OCI-LY1 (cell line): ENCODE results near the gene COL25A1.

ENCODE experiments used
- H2AFZ ChIP-seq: fragments of 200-600 bp; sonication (generic), shearing (Covaris generic); 2 replicates; pipeline ENCODE4 v1.6.0; 2014; ENCODE audit warnings: antibody characterized with exemption, mild to moderate bottlenecking, low read length
- H3F3A ChIP-seq: fragments of 200-600 bp; sonication (generic), shearing (Covaris generic); 2 replicates; pipeline ENCODE4 v1.6.0; 2014; ENCODE audit warnings: mild to moderate bottlenecking, antibody characterized with exemption, low read length, moderate library complexity; ENCODE audit not compliant: insufficient read depth
- H3K27ac ChIP-seq: fragments of 200-600 bp; sonication (generic); 2 replicates; pipeline ENCODE4 v1.5.1; 2014; ENCODE audit warnings: low read length, mixed run types, mild to moderate bottlenecking, low read depth; ENCODE audit not compliant: poor library complexity, severe bottlenecking
- H3K27me3 ChIP-seq: fragments of 200-600 bp; sonication (generic); 2 replicates; pipeline ENCODE4 v1.6.0; 2014; ENCODE audit warnings: antibody characterized with exemption, mild to moderate bottlenecking, low read length, moderate library complexity; ENCODE audit not compliant: insufficient read depth
- H3K36me3 ChIP-seq: fragments of 200-600 bp; sonication (generic); 2 replicates; pipeline ENCODE4 v1.6.1; 2014; ENCODE audit warnings: mild to moderate bottlenecking, antibody characterized with exemption, low read length, moderate library complexity, mixed read lengths; ENCODE audit not compliant: insufficient read depth
- H3K4me1 ChIP-seq: fragments of 200-600 bp; sonication (generic); 2 replicates; pipeline ENCODE4 v1.5.1; 2014; ENCODE audit warnings: mild to moderate bottlenecking, low read length, moderate library complexity; ENCODE audit not compliant: insufficient read depth, severe bottlenecking
- H3K4me2 ChIP-seq: fragments of 200-600 bp; sonication (generic), shearing (Covaris generic); 2 replicates; pipeline ENCODE4 v1.6.1; 2014; ENCODE audit warnings: low read length
- H3K4me3 ChIP-seq: fragments of 200-600 bp; sonication (generic); 2 replicates; pipeline ENCODE4 v1.5.1; 2014; ENCODE audit warnings: low read length, low read depth, mild to moderate bottlenecking, mixed read lengths; ENCODE audit not compliant: poor library complexity, severe bottlenecking
- H3K79me2 ChIP-seq: fragments of 200-600 bp; shearing (Covaris generic); 2 replicates; pipeline ENCODE4 v1.6.1; 2016; ENCODE audit warnings: mixed run types, low read length, mixed read lengths; ENCODE audit not compliant: insufficient read depth
- H3K9ac ChIP-seq: fragments of 200-600 bp; sonication (generic), shearing (Covaris generic); 2 replicates; pipeline ENCODE4 v1.6.1; 2014; ENCODE audit warnings: mild to moderate bottlenecking, low read length, mixed read lengths
- H3K9me2 ChIP-seq: fragments of 200-600 bp; sonication (generic), shearing (Covaris generic); 2 replicates; pipeline ENCODE4 v1.6.1; 2014; ENCODE audit warnings: low read depth, mild to moderate bottlenecking, low read length, mixed read lengths
- H3K9me3 ChIP-seq: fragments of 200-600 bp; shearing (Covaris generic); 2 replicates; pipeline ENCODE4 v1.6.1; 2014; ENCODE audit warnings: low read length, mixed read lengths
- H4K20me1 ChIP-seq: fragments of 200-600 bp; sonication (generic), shearing (Covaris generic); 2 replicates; pipeline ENCODE4 v1.6.0; 2016; ENCODE audit warnings: mild to moderate bottlenecking, low read length; ENCODE audit not compliant: insufficient read depth
- EZH2 ChIP-seq: fragments of 200-600 bp; sonication (generic), shearing (Covaris generic); IDR thresholded peaks from 2 replicates; pipeline ENCODE4 v1.8.0; 2017; ENCODE audit warnings: borderline replicate concordance, mixed run types, mild to moderate bottlenecking, antibody characterized with exemption, low read length, moderate library complexity, mixed read lengths
- TF ChIP-seq, protein P1 (sequence below): fragments of 200-600 bp; sonication (generic), shearing (Covaris generic); IDR thresholded peaks from 2 replicates; pipeline ENCODE4 v1.5.1; 2017; ENCODE audit warnings: mild to moderate bottlenecking, antibody characterized with exemption, low read length, moderate library complexity, mixed read lengths

COL25A1 gene

GRCh38 chr4:109278594-109279031, 23.8 kb downstream of the COL25A1 start:
- Histone ChIP-seq H3K4me1 (peaks cover 4% of the 10 kb centered on the region), H3K36me3 (no peaks in the 10 kb centered on the region), H3F3A (no peaks in the 10 kb centered on the region), H3K9ac (no peak overlapping the region), H3K79me2 (no peaks in the 10 kb centered on the region), H3K27me3 (no peaks in the 10 kb centered on the region), H3K4me3 (no peak overlapping the region), H2AFZ (no peak overlapping the region), H3K4me2 (no peak overlapping the region), H3K9me2 (no peaks in the 10 kb centered on the region), H3K27ac (no peak overlapping the region), H4K20me1 (no peaks in the 10 kb centered on the region), H3K9me3 (no peaks in the 10 kb centered on the region)
- TF ChIP-seq, protein P1, sequence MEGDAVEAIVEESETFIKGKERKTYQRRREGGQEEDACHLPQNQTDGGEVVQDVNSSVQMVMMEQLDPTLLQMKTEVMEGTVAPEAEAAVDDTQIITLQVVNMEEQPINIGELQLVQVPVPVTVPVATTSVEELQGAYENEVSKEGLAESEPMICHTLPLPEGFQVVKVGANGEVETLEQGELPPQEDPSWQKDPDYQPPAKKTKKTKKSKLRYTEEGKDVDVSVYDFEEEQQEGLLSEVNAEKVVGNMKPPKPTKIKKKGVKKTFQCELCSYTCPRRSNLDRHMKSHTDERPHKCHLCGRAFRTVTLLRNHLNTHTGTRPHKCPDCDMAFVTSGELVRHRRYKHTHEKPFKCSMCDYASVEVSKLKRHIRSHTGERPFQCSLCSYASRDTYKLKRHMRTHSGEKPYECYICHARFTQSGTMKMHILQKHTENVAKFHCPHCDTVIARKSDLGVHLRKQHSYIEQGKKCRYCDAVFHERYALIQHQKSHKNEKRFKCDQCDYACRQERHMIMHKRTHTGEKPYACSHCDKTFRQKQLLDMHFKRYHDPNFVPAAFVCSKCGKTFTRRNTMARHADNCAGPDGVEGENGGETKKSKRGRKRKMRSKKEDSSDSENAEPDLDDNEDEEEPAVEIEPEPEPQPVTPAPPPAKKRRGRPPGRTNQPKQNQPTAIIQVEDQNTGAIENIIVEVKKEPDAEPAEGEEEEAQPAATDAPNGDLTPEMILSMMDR: no peak
- no peak for TF ChIP-seq EZH2

DNA sequence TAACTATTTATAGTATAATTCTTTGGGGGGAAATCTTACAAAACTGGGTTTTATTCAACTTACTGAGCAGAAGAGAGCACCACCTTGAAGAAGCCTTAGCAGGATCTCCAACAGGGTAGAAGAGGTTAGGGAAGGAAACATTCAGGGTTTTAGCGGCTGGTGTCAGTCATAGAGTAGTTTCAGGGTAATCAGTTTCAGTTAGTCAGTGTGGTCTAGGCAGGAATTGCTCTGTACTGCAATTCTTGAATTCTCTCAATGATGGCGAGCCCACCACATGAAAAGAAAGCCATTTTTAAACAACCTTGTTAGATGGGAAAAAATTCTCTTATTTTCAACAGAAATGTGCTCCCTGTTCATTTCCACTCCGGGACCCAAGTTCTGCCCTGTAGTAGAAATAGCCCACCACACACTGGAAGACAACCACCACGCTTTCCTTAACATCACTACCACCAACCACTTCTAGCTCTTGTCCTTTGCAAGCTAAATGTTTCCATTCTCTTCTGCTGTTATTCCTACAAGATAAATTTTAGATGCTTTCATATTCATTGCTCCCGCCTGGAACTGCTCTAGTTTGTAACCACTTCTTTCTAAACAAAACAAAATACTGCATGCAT, 25.9 kb downstream of the COL25A1 start:
- TF ChIP-seq, protein P1: no peak
- no peak for TF ChIP-seq EZH2
- H3K36me3 ChIP-seq: no peaks in the 10 kb centered on the region
- no peak overlapping the region for H3K4me2 ChIP-seq
- no peaks in the 10 kb centered on the region for H3K79me2 ChIP-seq
- no peaks in the 10 kb centered on the region for H3K9me3 ChIP-seq
- H3F3A ChIP-seq: no peaks in the 10 kb centered on the region
- no peaks in the 10 kb centered on the region for H3K9me2 ChIP-seq
- H3K27me3 ChIP-seq: no peaks in the 10 kb centered on the region
- H3K4me3 ChIP-seq: no peak overlapping the region
- H3K9ac ChIP-seq: no peak overlapping the region
- no peaks in the 10 kb centered on the region for H4K20me1 ChIP-seq
- no peak overlapping the region for H2AFZ ChIP-seq
- no peak overlapping the region for H3K27ac ChIP-seq
- peaks cover 4% of the 10 kb centered on the region for H3K4me1 ChIP-seq

- Histone ChIP-seq H3F3A (no peaks in the 10 kb centered on the region), H3K4me3 (no peak overlapping the region), H3K27ac (no peak overlapping the region), H3K9me2 (no peaks in the 10 kb centered on the region), H2AFZ (no peak overlapping the region), H3K27me3 (no peaks in the 10 kb centered on the region), H3K4me2 (no peak overlapping the region), H3K9me3 (no peaks in the 10 kb centered on the region), H3K79me2 (no peaks in the 10 kb centered on the region), H3K4me1 (peaks cover 4% of the 10 kb centered on the region), H3K36me3 (no peaks in the 10 kb centered on the region), H4K20me1 (no peaks in the 10 kb centered on the region), H3K9ac (no peak overlapping the region)
- TF ChIP-seq, protein P1: no peak
- TF ChIP-seq EZH2: no peak
Observed at GRCh38 chr4:109275066-109275745, 27.3 kb downstream of the COL25A1 start.
